EL (cell line): ENCODE measurements around the gene ALOX12.
"Not testable (repeated sequence)": the region's sequence is repeated elsewhere in the genome, so short reads cannot be mapped to it uniquely, and the experiment has no call there.

Experiments
- DNase-seq: peaks from one replicate; pipeline ENCODE4 v3.0.0-alpha.2; 2016

The ALOX12 gene, protein sequence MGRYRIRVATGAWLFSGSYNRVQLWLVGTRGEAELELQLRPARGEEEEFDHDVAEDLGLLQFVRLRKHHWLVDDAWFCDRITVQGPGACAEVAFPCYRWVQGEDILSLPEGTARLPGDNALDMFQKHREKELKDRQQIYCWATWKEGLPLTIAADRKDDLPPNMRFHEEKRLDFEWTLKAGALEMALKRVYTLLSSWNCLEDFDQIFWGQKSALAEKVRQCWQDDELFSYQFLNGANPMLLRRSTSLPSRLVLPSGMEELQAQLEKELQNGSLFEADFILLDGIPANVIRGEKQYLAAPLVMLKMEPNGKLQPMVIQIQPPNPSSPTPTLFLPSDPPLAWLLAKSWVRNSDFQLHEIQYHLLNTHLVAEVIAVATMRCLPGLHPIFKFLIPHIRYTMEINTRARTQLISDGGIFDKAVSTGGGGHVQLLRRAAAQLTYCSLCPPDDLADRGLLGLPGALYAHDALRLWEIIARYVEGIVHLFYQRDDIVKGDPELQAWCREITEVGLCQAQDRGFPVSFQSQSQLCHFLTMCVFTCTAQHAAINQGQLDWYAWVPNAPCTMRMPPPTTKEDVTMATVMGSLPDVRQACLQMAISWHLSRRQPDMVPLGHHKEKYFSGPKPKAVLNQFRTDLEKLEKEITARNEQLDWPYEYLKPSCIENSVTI

GRCh38 chr17:6995500-6996255 lies at the start of gene ALOX12:
Gene ALOX12 (plus strand): TSS chr17:6996049. CDS start chr17:6996118, 69 bp downstream.
- no peak for DNase-seq

DNA sequence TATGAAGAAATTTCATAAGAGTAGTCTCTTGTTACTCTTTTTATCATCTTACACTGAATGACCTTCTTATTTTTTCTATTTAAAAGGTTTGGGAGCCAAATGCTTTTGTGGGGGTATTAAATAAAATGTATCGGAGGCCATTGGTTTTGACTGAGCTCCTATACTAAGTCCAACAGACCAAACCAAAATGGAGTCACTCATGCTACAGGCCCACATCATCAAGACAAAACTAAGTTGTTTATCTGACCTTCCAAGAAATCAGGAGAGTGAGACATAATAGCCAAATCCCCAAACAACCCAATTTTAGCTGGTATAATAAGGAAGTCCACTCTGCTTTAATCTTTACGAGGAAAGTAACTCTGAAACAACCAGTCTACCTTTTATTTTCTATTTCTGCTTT lies 48.1 kb upstream of the ALOX12 start:
- DNase-seq, result no peak

DNA sequence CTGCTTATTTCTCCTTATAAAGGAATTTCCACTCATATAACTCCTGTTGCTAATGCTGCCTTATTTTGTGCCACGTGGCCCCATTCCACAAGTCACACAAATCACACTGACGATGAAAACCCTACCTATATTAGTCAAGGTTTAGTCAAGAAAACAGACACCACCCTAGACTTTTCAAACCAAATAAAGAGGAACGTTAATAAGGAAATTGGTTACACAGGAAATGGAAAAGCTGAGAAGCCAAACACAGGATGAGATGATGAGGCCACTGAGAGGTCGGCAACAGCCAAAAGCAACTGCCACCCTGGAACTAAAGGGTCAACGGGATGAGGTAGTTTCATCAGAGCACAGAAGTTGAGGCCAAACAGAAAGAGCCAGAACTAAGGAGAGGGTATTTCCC lies 47.3 kb upstream of the ALOX12 start:
- no peak for DNase-seq

DNA sequence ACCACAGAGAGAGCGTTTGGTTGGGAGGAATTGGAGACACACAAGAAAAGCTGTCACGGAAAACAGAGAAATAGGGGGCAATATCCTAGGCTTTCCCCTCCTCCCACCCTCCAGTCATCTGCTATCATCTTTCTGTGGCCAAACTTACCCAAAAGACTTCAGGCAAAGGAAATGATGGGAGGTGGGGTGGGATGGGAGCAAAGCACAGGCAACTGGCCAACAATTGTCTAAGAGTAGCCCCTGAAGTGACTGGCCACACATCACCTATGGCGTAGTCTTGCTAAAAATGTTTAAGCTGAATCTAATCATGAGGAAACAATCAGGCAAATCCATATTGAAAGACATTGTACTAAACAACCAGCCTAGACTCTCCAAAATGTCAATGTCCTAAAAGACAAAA lies 46.9 kb upstream of the ALOX12 start:
- no peak for DNase-seq

DNA sequence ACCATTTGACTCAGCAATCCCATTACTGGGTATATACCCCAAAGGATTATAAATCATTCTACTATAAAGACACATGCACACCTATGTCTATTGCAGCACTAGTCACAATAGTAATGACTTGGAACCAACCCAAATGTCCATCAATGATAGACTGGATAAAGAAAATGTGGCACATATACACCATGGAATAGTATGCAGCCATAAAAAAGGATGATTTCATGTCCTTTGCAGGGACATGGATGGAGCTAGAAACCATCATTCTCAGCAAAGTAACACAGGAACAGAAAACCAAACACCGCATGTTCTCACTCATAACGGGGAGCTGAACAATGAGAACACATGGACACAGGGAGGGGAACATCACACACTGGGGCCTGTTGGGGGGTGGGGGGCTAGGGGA lies 44.9 kb upstream of the ALOX12 start:
- DNase-seq, result not testable (repeated sequence)

- DNase-seq, result no peak
These were observed 42.2 kb upstream of the ALOX12 start for GRCh38 chr17:6953689-6954088.

DNA sequence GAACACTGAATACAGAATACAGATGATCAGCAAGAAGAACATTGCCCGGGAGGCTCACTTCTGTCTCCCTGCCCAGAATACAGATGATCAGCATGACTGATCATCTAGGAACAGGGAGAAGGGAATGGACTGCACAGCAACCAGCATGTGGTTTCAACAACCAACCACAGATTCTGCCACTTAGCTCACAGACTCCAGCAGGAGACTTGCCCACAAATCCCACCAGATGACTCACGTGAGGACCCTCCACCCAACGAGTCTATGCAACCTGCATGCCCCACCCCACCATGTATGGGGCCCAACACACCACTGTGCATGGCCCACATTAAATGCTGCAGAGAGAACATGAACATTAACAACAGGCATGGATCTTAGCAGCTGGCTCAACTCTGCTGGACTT lies 36.1 kb upstream of the ALOX12 start:
- no peak for DNase-seq

- DNase-seq, result no peak
These were observed 26.5 kb upstream of the ALOX12 start for GRCh38 chr17:6969323-6969726.

- DNase-seq, result no peak
These were observed 24.9 kb upstream of the ALOX12 start for GRCh38 chr17:6970992-6971391.

DNA sequence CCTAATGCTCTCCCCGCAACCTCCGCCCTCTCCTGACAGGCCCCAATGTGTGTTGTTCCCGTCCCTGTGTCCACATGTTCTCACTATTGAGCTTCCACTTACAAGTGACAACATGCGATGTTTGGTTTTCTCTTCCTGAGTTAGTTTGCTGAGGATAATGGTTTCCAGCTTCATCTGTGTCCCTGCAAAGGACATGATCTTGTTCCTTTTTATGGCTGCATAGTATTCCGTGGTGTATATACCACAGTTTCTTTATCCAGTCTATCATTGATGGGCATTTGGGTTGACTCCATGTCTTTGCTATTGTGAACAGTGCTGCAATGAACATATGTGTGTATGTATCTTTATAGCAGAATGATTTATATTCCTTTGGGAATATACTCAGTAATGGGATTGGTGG lies 16.4 kb upstream of the ALOX12 start:
- not testable (repeated sequence) for DNase-seq

DNA sequence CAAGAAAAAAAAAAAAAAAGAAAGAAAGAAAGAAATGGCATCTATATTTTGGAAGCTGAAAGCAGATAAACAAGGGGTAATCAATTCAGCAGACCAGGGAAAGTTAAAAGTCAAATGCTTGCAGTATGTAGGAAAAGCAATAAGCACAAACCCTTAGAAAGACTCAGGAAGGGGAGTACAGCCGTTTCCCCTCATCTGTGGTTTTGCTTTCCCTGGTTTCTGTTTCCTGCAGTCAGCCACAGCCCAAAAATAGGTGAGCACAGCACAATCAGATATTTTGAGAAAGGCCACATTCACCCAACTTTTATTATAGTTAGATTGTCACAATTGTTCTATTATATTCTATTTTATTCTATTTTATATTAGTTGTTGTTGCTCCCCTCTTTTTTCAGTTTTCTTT lies 14.4 kb upstream of the ALOX12 start:
- DNase-seq, result no peak

DNA sequence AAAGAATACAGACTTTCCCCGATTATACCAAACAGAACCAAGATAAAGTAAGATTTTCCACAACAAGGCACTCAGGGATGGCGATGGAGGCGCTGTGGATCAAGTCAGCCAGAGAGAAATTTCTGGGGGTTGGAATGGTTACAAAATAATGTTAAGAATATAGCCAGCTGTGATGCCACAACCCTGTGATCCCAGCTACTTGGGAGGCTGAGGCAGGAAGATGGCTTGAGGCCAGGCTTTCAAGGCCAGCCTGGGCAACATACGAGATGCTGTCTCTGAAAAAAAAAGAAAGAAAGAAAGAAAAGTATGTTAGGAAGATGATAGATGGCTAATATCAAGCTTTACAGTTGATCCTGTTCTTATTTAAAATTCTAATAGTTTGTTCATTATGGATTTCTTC lies 10.6 kb upstream of the ALOX12 start:
- DNase-seq, result no peak

GRCh38 chr17:6986676-6987075 lies 9.2 kb upstream of the ALOX12 start:
- DNase-seq, result no peak

DNA sequence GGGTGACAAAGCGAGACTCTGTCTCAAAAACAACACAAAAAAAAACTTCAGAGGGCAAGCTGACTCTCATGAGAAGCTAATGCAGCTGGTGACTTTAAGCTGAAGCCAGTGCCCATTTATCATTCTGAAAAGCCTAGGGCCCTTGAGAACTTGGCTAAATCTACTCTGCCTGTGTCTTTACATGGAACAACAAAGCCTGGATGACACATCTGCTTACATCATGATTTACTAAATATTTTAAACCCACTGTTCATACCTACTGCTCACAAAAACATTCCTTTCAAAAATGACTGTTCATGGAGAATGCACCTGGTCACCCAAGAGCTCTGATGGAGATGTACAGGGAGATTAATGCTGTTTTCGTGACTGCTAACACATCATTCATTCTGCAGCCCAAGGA lies 6.1 kb upstream of the ALOX12 start:
- no peak for DNase-seq

DNA sequence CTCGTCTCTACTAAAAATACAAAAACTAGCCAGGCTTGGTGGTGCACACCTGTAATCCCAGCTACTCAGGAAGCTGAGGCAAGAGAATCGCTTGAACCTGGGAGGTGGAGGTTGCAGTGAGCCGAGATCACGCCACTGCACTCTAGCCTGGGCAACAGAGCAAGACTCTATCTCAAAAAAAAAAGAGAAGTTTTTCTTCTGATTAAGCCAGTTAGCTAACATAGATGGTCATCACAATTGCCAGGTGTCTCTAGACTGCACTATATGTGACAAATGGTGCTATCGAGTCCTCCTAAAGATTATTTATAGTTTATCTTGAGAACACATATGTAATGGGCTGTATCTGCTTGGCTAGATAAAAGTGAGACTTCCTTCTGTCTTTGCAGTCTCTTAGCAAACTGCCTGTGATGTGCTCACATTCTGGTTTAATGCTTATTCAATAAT lies 2.2 kb upstream of the ALOX12 start:
- not testable (repeated sequence) for DNase-seq

DNA sequence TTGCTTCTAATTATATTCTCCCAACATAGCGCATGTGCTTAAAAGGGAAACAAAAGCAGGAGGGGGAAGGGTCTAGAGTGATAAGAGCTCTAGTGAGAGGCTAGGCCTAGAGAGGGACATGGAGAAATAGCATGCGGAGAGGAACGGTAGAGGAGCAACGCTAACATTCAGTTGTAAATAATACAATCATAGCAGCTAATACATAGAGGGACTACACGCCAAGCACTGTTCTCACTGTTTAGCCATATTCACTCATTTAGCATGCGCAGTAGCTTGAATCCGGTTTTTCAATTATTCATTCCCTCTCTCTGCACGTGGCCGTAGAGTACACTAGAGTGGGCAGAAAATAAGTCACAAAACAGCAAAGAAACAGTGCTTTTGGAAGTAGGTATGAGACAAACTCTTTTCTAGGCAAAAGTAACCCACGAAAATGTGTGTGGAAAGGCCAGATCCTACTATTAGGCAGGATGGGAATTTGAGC lies 1.7 kb upstream of the ALOX12 start:
- DNase-seq, result no peak

DNA sequence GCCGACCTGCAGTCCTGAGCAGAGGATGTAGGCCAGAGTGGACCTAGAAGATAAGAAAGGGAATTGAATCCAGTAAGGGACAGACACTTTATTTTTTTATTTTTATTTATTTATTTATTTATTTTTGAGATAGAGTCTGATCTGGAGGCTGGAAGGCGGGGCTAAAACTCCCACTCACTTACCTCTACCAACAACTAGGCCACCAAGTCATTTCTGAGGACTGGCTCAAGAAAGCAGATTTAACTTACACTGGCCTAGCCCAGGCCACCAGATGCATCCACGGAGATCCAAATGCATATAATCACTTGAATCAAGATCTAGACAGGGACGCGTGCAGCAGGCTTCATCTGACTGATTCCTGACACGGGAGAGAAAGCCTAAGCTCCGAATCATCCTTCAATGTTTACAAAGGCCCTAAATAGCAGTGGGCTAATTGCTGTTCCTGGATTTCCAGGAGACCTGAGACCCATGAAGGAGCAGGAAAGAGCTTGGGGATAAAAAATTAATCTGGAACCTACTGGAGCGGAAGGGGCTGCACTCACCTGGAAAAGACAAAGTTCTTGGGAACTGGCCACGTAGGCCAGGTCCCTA lies 1.1 kb upstream of the ALOX12 start:
- DNase-seq, result peak; percentile 41

DNA sequence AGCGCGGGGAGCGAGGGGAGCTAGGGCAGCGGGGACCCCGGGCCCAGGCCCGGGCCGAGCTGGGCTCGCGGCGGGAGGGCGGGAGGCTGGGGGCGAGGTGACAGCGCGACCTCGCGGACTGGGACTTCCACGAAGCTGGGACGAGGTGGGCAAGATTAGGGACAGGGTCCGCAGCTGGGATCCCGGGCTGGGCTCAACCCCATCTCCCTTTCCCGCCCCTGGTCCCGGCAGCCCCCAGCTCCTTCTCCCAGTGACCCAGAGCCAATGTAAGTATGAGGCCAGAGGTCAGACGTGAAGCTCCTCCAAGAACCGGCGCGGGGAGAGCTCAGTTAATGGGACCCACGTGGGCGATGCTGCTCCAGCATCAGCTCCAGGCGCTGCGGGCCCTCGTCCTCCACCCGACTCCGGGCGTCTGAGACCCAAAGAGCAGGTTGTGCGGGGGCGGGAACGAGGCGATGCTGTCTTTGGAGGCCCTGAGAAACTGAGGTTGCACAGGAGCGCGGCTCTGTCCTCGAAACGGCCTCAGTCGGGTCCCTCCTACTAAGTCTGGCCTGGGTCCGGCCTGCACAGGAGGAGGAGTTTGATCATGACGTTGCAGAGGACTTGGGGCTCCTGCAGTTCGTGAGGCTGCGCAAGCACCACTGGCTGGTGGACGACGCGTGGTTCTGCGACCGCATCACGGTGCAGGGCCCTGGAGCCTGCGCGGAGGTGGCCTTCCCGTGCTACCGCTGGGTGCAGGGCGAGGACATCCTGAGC lies 585 bp downstream of the ALOX12 start:
- DNase-seq, result no peak

- no peak for DNase-seq
These were observed 1.3 kb downstream of the ALOX12 start for GRCh38 chr17:6997171-6997570.

DNA sequence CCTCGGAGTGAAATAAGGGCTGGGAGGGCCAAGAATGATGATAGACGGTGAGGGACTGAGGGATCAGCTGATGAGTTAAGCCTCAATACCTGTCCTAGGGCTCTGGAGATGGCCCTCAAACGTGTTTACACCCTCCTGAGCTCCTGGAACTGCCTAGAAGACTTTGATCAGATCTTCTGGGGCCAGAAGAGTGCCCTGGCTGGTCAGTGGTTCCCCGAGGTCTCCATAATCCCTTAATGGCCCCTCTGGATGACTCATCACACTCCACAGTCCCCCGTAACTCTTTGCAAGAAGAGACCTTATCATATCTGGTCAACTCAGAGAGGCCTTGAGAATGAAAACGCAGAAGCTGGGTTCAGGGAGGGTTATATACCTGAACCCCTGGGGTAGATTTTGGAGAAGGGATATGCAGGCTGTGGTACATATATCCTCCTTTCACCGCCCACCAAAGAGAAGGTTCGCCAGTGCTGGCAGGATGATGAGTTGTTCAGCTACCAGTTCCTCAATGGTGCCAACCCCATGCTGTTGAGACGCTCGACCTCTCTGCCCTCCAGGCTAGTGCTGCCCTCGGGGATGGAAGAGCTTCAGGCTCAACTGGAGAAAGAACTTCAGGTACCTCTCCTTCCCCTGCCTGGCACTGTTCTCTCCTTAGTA lies 3.1 kb downstream of the ALOX12 start:
- DNase-seq, result no peak

GRCh38 chr17:7001318-7001961 lies 5.6 kb downstream of the ALOX12 start:
- no peak for DNase-seq
